Ascending aorta (tissue), 2 donors: ENCODE data around the gene DCAF8L2. TPM values are rescaled to one million over a fixed set of nuclear protein-coding genes. Genes with fewer than 3 reads are reported as not detected.
"Not testable (repeated sequence)": the region's sequence is repeated elsewhere in the genome, so short reads cannot be mapped to it uniquely, and the experiment has no call there.

Experiments
- DNase-seq, 2 donors: peaks; one replicate each; pipeline ENCODE4 v3.0.0-alpha.2; 2019; ENCODE audit warnings: low spot score in 2 of 2
- H3K27ac ChIP-seq, 2 donors: fragments of 200-600 bp; sonication (generic); one replicate each; pipeline ENCODE4 v1.5.1; 2016 to 2017; ENCODE audit warnings: mild to moderate bottlenecking in 1 of 2
- H3K27me3 ChIP-seq: fragments of 200-600 bp; sonication (generic); one replicate; pipeline ENCODE4 v1.5.1; 2017
- H3K36me3 ChIP-seq, 2 donors: fragments of 200-600 bp; sonication (generic); one replicate each; pipeline ENCODE4 v1.5.1; 2016
- H3K4me1 ChIP-seq, 2 donors: fragments of 200-600 bp; sonication (generic); one replicate each; pipeline ENCODE4 v1.5.1; 2016 to 2017; ENCODE audit warnings: mild to moderate bottlenecking in 1 of 2
- H3K4me3 ChIP-seq, 2 donors: fragments of 200-600 bp; sonication (generic); one replicate each; pipeline ENCODE4 v1.5.1; 2016 to 2017; ENCODE audit warnings: mild to moderate bottlenecking in 1 of 2
- H3K9me3 ChIP-seq, 2 donors: fragments of 200-600 bp; sonication (generic); one replicate each; pipeline ENCODE4 v1.5.1; 2016
- CTCF ChIP-seq, 3 experiments: fragments of 200-600 bp in 2 of 3; fragments of 450-650 bp in 1 of 3; sonication (generic) in 2 of 3; IDR thresholded peaks; one replicate each; pipeline ENCODE4 v1.5.1; 2016 to 2019; ENCODE audit warnings: antibody characterized with exemption in 3 of 3, mild to moderate bottlenecking in 1 of 3, moderate library complexity in 1 of 3
- intact Hi-C: fragments of 100-400 bp; cut with DNase I; formaldehyde crosslinking; loops from one replicate; pipeline ENCODE4 v1.15.1; 2023
- total RNA-seq: library from RNA; depleted of rRNA; stranded (reverse); fragments of >200 nt; gene quantifications from one replicate; pipeline ENCODE4 v1.1.0, GENCODE V29; 2016

The DCAF8L2 gene
- not detected for total RNA-seq

GRCh38 chrX:27590044-27590443 lies at the start of gene DCAF8L2:
DCAF8L2 (plus strand) TSS chrX:27590344; CDS start chrX:27746896, 156,552 bp downstream.
- Histone ChIP-seq H3K27ac (no peak within 1 kb of the TSS), H3K4me1 (no peaks in the 10 kb centered on the region), H3K36me3 (no peaks in the 10 kb centered on the region), H3K9me3 (no peaks in the 10 kb centered on the region), H3K27me3 (no peaks in the 10 kb centered on the region), H3K4me3 (no peak within 1 kb of the TSS)
- DNase-seq = no peak
- no peak for TF ChIP-seq CTCF (IDR thresholded peaks at IDR 0.05)
- intact Hi-C loops = no loop called here

- H3K4me1 ChIP-seq, intact Hi-C loops, H3K27ac ChIP-seq, H3K36me3 ChIP-seq, H3K4me3 ChIP-seq, DNase-seq, H3K27me3 ChIP-seq, H3K9me3 ChIP-seq: not testable (repeated sequence)
These were observed 49.0 kb upstream of the DCAF8L2 start for GRCh38 chrX:27541161-27541560.

GRCh38 chrX:27548624-27549023 lies 41.5 kb upstream of the DCAF8L2 start:
- Histone ChIP-seq H3K4me1 (no peaks in the 10 kb centered on the region), H3K9me3 (no peaks in the 10 kb centered on the region), H3K27ac (no peak overlapping the region), H3K36me3 (no peaks in the 10 kb centered on the region), H3K4me3 (no peak overlapping the region), H3K27me3 (no peaks in the 10 kb centered on the region)
- intact Hi-C loops = no loop called here
- no peak for DNase-seq
- TF ChIP-seq CTCF (IDR thresholded peaks at IDR 0.05) = no peak

- Histone ChIP-seq H3K9me3 (no peaks in the 10 kb centered on the region), H3K4me1 (no peaks in the 10 kb centered on the region), H3K27ac (no peak overlapping the region), H3K27me3 (no peaks in the 10 kb centered on the region), H3K4me3 (no peak overlapping the region), H3K36me3 (no peaks in the 10 kb centered on the region)
- no peak for DNase-seq
- TF ChIP-seq CTCF (IDR thresholded peaks at IDR 0.05) = no peak
- intact Hi-C loops = no loop called here
These were observed 40.5 kb upstream of the DCAF8L2 start for GRCh38 chrX:27549688-27550087.

- H3K4me1 ChIP-seq = no peaks in the 10 kb centered on the region
- no peak for DNase-seq
- TF ChIP-seq CTCF (IDR thresholded peaks at IDR 0.05) = no peak
- H3K27ac ChIP-seq = no peak overlapping the region
- intact Hi-C loops = no loop called here
- H3K27me3 ChIP-seq = no peaks in the 10 kb centered on the region
- no peaks in the 10 kb centered on the region for H3K36me3 ChIP-seq
- H3K9me3 ChIP-seq = no peaks in the 10 kb centered on the region
- H3K4me3 ChIP-seq = no peak overlapping the region
These were observed 34.6 kb upstream of the DCAF8L2 start for GRCh38 chrX:27555514-27555913.

GRCh38 chrX:27565992-27566391 lies 24.2 kb upstream of the DCAF8L2 start:
- intact Hi-C loops = no loop called here
- Histone ChIP-seq H3K36me3 (no peaks in the 10 kb centered on the region), H3K9me3 (no peaks in the 10 kb centered on the region), H3K27me3 (no peaks in the 10 kb centered on the region), H3K27ac (no peak overlapping the region), H3K4me1 (no peaks in the 10 kb centered on the region), H3K4me3 (no peak overlapping the region)
- no peak for DNase-seq
- TF ChIP-seq CTCF (IDR thresholded peaks at IDR 0.05) = no peak
